GOT3 (cell line): ENCODE data around the gene OSBPL8.

Source experiments
- DNase-seq: peaks from one replicate; lab custom pipeline; 2025; ENCODE audit warnings: mixed read lengths; lab: John Stamatoyannopoulos, UW

Gene OSBPL8

GRCh38 chr12:76464631-76465166, 94.9 kb downstream of the OSBPL8 start:
- no peak for DNase-seq

DNA sequence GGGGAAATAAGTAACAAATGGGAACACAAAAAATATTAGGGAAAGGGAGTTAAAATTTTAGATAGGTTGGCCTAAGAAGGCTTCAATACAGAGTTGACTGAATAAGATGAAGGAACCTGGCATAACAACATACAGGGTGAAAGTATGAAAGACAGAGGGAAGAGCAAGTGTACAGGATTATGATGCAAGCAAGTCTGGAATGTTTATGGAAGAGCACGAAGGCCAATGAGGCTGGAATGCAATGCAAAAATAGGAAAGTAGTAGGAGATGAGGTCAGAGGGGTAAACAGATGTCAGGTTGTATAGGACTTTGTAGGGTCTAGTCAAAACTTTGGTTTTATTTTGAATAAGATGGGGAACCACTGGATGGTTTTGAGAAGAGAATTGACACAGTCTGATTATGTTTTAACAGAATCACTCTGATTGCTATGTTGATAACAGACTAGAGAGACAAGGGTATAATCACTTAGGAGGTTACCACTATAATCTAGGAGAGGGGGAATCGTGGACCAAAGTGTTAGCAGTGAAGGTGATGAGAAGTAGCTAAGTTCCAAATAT, 96.8 kb downstream of the OSBPL8 start:
- no peak for DNase-seq

- DNase-seq: no peak
Observed at GRCh38 chr12:76460807-76461206, 98.8 kb downstream of the OSBPL8 start.

- DNase-seq: no peak
Observed at GRCh38 chr12:76457818-76458217, 101.8 kb downstream of the OSBPL8 start.

- no peak for DNase-seq
Observed at GRCh38 chr12:76457010-76457409, 102.6 kb downstream of the OSBPL8 start.

- no peak for DNase-seq
Observed at GRCh38 chr12:76455582-76456345, 103.8 kb downstream of the OSBPL8 start.

DNA sequence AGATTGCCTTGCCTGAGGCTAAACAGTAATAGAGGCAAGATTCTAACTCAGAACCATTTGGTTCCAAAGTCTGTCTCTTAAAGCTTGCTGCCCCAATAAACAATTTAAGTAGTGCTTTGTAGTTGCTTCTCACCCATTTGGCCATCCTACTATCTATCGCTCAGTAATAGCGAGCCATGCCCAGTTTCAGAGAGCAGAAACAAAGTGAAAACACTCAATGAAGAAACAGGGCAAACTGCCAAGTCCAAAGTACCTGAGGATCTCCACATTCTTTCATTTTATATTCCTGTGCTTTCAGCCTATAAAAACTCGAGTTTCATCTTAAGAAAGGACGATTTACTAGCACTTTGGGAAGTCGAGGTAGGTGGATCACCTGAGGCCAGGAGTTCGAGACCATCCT, 108.0 kb downstream of the OSBPL8 start:
- DNase-seq: no peak

DNA sequence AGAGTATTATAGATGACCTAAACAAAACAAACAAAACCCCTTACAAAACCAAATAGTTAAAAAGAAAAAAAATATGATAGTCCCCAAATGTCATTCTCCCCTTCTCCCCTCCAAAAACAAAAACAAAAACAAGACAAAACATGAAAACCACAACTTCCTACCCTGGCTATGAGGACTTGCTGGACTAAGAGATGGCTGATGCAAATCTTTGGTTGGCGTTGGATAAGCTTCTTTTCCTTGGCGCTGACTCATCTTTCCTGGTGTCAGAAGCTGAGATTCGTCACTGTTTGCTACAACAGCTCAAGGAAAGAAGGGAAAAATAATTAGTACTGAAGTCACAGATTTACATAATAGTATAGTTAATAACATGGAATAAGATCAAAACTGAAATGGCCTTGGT, 108.9 kb downstream of the OSBPL8 start:
- DNase-seq: no peak

DNA sequence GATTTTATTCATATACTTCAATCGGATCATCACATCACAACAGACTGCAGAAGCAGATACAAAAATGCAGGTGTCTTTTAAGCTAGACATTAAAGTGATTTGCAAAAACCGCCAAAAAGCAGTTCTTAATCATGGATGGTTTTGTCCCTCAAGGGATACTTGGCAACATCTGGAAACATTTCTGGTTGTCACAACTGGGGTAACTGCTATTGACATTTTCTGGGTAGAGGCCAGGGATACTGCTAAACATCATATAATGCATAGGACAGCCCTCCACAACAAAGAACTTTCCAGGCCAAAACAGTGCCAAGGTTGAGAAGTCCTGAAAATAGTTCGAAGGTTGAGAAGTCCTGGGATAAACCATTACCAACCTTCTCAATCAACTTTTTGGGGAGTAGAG, 109.6 kb downstream of the OSBPL8 start:
- no peak for DNase-seq

DNA sequence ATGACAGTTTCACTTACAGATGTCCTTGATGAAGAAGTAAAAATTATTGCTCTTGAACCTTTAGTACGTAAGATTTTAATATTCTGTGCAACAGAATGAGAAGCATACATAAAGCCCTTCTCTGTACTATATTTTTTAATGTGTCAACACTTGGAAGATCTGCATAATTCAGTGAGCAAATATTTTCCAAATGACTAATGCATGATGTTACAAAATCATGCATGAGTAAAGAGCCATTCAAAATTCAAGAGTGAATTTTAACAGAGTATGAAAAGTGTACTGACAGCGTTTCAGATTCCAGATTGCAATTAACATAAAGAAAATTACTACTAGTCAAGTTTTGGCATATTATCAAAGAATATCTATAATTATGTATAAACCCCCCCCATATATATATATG, 110.0 kb downstream of the OSBPL8 start:
- no peak for DNase-seq

GRCh38 chr12:76449016-76449415, 110.6 kb downstream of the OSBPL8 start:
- no peak for DNase-seq

DNA sequence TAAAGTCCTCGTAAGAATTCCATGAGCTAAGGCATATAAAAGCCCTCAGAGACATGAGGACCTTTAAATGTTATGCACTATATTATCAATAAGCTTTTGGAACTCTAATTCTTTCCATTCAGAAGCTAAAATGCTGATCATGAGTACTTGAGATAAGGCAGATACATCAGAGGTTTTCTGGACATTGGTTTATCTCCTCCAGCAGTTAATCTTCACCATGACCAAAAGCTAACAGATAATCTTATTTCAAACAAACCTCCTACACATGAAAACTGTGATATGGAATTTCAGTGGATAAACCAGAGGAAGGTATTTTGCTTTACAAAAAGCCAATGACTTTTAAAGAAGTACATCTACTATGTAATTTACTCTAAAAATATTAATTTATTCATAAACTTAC, 113.5 kb downstream of the OSBPL8 start:
- DNase-seq: no peak

- DNase-seq: no peak
Observed at GRCh38 chr12:76445462-76445861, 114.1 kb downstream of the OSBPL8 start.

- no peak for DNase-seq
Observed at GRCh38 chr12:76444408-76444984, 115.1 kb downstream of the OSBPL8 start.

GRCh38 chr12:76441016-76441415, 118.6 kb downstream of the OSBPL8 start:
- DNase-seq: no peak

DNA sequence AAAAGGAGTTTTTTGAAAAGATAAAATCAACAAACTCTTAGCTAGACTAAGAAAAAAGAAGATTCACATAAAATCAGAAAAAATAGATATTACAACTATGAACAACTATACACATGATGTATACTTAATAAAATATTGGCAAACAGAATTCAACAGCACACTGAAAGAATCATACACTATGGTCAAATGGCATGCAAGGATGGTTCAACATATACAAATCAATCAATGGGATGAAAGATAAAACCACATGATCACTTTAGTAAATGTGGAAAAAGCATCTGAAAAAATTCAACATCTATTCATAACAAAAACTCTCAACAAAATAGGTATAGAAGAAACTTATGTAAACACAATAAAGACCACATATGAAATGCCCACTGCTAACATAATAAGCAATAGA, 126.8 kb downstream of the OSBPL8 start:
- no peak for DNase-seq

GRCh38 chr12:76428117-76428516, 131.5 kb downstream of the OSBPL8 start:
- no peak for DNase-seq

GRCh38 chr12:76426160-76426559, 133.4 kb downstream of the OSBPL8 start:
- no peak for DNase-seq

- DNase-seq: no peak
Observed at GRCh38 chr12:76424941-76425340, 134.6 kb downstream of the OSBPL8 start.

- DNase-seq: no peak
Observed at GRCh38 chr12:76422543-76423438, 136.8 kb downstream of the OSBPL8 start.

DNA sequence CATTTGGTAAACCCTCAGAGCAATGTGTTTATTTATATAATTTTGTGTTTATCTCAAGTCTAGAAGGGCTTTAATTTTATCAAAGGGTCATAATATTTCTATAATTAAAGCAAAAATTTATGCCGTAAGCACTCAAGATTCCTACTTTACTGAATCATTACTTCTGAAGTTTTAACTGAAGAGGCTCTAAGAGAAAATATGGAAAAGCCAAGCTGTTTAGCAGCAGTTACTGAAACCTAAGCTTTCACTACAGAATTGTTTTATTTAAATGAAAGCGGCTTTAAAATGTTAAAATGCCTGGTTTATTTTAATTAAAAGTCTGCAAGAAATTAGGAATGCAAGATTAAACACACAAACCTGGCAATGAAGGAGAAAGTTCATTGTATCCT, 137.4 kb downstream of the OSBPL8 start:
- no peak for DNase-seq

DNA sequence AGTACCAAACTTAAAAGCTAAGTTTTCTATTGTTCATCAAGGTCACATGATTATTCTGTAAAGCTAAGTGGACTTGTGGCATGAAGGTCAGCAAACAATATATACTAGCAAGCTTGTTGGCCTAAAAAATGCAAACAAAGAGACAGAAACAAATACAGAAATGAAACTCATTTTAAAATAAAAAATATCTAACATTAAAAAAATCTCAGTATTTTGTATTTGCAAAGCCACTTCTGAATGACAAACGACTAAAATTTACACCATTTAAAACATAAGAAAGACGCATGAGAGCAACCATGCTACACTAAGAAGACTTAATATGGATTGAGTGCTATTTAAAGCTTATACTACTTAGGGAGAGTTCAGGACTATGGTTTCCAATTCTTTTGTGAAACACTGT, 138.5 kb downstream of the OSBPL8 start:
- no peak for DNase-seq
